Left forelimb (tissue), 1 donor: Measurements from ENCODE around the gene DLEC1.
"Not testable (repeated sequence)": the region's sequence is repeated elsewhere in the genome, so short reads cannot be mapped to it uniquely, and the experiment has no call there.

Experiments used
- DNase-seq: peaks from one replicate; pipeline ENCODE4 v3.0.0-alpha.2; 2018; ENCODE audit warnings: low spot score

The DLEC1 gene

DNA sequence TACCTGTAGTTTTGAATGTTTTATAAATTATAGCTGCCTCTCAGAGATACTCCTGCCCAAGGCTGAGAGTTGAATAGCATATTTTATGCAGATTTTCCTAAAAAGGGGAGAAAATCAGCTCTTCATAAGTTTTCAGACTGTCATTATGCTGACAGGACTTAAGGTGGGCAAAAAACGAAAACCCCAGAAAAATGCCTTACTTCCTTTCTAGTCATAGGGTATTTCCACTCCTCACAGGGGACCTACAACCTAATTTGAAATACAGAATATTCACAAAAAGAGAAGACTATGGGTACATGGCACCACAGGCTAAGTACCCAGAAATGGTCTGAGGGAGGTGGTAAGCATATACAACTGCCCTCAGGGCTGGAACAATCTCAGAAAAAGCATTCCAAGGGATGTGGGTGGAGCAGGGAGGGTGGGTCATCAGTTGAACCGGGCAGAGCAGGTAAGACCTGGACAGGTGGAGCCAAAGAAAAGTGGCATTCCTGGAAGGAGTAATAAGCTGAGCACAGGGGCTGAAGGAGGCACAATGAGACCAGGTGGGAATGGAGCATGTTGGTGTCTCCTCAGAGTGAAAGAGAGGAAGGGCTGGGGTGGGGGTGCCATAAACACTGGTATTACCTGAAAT lies 115.7 kb downstream of the DLEC1 start:
- DNase-seq = no peak

DNA sequence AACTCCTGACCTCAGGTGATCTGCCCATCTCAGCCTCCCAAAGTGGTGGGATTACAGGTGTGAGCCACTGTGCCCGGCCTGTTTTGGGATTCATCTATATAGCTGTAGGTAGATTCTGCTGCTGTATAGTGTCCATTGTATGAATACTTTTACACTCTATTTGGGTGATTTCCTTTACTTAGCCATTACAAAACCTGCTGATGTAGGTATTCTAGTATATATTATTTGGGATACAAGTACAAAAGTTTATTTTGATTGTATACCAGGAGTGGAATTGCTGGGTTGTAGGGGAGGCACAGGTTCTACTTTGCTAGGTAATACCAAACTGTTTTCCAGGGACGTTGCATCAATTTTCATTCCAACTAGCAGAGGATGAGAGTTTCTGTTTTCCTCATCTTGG lies 116.8 kb downstream of the DLEC1 start:
- no peak for DNase-seq

DNA sequence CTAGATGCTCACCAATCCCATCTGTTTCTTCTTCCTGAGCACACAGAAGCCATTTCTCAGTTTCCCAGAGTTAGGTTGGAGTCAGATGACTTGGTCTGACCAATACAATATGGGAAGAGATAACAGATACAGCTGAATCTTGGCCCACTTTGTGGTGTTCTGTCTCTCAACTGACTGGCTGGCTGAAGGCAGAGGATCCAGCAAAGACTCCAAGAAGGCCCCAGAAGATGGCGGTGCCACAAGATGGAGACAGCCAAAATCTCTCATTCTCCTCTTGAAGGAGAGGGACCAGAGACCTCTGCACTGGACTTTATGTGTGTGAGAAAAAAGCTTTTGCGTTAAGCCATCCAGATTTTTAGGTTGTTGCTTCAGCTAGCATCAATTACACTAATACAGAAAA lies 118.1 kb downstream of the DLEC1 start:
- no peak for DNase-seq

DNA sequence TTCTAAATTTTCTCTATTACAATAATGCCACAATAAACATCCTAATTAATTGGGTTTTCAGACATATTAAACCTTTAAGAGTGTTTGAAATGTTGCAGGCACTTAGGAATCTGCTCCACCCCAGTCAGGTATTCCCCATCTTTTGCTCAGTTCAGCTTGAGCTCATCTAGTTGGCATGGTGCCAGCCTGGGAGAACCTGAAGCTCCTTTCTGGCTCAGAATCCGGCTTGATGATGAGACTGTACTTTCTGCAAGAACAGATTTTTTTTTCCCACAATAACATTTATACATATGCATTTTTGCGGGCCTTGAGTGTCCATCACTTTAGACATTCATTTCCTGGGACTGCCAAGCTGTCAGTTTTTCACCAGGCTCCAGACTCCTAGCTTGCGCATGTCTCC lies 118.6 kb downstream of the DLEC1 start:
- DNase-seq = no peak

DNA sequence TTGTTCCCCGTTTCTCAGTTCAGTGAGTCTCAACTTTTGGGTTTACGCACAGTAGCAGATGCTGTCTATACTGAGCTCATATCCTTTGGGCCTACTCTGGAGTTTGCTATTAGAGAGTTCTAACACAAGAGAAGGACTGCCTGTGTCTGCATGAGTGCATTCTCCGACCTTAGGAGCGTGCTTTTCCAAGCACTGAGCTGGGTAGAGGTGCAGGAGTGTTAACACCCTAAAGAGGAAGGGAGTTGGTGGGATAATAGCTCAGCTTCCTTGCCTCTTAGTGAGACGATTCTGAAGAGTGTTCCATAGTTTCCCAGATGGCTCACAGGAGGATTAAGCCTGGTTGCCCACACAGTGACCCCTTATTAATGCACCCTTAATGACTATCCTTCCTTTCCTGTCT lies 119.5 kb downstream of the DLEC1 start:
- DNase-seq = no peak

DNA sequence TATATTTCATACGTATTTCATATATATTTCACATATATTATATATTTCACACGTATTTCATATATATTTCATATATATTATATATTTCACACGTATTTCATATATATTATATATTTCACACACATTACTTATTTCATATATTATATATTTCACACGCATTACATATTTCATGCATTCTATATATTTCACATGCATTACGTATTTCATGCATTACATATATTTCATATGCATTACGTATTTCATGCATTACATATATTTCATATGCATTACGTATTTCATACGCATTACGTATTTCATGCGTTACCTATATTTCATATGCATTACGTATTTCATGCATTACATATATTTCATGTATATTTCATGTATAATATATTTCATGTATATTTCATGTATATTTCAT lies 121.7 kb downstream of the DLEC1 start:
- DNase-seq = not testable (repeated sequence)

DNA sequence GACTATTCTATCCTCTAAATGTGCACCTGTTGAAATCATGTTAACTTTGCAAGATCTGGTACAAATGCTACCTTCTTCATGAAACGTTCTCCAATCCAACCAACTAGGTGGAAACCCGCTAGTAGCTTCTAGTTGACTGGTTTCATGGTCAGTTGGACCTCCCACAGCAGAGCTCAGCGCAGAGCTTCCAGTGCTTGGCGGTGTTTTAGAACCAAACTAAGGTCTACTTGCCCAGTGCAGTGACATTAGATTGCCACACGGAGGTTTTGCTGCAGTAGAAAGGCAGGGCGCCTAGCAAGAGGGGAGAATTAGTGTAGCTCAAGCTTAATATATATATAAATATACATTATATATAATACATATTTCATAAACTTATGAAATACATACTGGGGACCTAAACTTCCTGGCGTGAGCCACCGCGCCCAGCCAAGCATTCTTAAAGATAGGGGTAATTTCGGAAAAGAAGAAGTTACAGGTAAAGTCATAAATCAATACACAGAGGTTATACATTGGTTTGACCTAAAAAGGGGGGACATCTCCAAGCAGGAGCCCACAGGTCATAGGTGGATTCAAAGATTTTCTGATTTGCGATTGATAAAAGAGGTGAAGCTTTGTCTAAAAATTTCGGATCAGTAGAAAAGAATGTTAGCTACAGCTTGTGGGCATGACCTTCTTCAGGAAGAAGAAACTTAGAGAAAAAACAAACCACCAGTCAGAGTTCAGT lies 124.3 kb downstream of the DLEC1 start:
- DNase-seq = no peak

DNA sequence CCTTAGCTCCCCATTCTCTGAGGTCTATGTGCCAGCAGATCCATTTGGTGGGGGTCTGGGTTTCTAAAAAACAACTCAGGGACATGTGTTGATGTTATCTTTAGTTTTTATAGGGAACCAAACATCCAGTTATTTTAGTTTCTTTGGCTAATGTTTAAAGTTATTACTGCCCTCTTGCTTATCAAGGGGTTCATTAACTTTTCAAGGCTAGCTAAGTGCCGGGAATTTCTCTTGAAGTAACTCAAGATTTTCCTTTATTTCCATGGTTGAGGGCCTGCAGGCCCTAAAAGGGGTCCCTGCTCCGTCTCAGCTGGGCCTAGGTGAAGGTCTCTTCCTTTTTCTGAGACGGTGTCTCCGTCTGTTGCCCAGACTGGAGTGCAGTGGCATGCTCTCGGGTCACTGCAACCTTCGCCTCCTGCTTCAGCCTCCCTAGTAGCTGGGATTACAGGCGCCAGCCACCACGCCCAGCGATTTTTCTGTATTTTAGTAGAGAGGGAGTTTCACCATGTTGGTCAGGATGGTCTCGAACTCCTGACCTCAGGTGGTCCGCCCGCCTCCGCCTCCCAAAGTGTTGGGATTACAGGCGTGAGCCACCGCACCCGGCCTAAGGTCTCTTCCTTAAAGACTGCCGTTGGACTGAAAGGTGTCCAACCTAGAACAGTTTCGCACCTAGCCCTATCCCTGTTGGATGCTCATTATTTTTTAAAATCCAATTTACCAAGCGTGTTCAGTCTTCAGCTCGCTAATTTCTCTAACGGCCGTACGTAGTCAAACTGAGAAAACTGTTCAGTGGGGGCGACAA lies 125.0 kb downstream of the DLEC1 start:
- DNase-seq = no peak

DNA sequence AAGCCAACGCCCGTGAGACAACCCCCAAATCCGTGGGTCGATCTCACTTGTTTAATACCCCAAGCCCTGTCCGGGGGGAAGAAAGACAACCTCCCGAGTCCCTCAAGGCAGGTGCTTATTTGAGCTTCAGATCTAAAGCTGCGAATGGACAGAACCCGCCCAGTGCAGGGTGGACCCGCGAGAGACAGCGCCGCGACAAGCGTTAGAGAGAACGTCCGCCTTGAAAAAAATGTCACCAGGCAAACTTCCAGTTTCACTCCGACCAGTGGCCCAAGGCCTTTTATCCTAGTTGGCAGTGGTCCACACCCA lies 125.6 kb downstream of the DLEC1 start:
- no peak for DNase-seq

DNA sequence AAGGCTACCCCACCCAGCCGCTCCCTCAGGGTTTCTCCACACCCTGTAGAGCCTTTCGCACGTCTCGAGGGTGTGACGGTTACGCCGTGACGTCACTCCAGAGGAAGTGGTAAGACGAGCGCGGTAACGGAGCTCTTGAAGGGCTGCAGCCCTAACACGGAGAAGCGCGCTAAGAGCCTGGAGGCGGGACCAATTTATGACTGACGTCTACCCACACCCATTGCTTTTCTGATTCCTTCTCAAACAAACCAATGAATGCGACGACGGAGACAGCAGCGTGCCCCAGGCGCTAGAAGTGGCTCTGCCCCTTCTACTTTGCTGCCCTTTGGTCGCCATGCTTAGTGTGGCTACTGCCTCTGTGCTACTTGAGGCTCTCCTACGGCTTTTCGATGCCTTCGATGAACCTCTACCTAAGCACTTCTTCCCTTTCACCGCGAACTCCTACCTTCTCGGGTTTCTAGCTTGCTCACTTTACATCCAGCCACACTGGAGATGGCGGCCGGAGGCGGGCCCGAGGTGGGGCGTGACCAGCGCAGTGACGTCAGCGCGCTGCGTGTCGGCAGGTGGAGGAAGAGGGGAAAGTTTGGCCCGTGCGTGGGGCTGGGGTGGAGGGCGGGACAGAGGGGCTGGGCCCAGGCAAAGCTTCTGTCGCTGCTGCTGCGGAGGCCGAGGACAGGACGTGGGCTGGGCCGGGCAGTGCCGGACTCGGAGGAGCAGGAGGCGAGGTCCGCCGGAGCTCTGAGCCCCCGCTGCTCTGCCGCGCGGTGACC lies 126.1 kb downstream of the DLEC1 start, which contains the start of gene OXSR1:
Gene OXSR1, plus strand, starts transcription at position 586 of the 770 bp plus-strand sequence. CDS start 340 bp downstream, outside the sequence.
- DNase-seq = peak; percentile 99

DNA sequence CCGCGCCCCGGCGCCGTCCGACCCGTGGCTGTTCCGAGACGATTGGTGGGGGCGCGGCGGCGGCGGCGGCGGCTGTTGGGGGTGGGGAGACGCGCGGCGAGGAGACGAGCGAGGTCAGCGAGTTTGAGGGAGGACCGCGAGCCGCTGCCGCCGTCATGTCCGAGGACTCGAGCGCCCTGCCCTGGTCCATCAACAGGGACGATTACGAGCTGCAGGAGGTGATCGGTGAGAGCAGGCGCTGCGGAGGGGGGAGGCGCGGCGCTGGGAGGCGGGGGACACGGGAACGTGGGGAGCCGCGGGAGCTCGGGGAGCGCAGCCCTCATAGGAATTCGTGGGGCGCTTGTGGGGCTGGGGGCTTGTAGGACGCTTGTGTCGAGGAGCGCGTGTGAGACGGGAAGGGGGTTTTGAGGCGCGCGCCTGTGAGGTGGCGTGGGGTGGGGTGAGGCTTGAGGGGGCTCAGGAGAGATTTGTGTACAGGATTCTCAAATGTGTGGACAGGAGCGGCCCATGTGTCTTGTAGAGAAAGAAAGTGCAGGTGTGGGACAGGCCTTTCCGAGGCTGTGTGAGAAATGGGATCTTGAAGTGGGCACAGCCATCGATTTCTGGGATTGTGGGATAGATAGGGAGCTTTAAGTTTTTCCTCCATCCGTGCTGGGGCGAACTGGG lies 126.8 kb downstream of the DLEC1 start:
- DNase-seq = peak; percentile 72

DNA sequence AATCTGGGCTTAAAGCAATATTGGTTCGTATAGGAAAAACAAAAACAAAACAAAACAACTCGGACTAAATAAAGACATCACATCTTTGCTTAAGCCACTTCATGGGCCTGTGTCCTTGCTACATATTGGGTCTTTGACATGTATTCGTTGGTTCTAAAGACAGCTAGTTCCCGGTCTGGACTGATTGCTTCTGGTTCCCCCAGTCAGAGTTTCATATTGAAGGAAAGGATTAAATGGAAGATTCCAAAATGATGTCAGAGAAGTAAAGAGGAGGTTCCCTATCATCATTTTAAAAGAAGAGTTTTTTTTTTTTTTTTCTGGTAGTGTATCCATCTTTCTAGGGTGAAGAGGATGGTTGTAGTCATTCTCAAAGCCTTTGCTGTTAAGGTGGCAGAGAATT lies 128.6 kb downstream of the DLEC1 start:
- no peak for DNase-seq

DNA sequence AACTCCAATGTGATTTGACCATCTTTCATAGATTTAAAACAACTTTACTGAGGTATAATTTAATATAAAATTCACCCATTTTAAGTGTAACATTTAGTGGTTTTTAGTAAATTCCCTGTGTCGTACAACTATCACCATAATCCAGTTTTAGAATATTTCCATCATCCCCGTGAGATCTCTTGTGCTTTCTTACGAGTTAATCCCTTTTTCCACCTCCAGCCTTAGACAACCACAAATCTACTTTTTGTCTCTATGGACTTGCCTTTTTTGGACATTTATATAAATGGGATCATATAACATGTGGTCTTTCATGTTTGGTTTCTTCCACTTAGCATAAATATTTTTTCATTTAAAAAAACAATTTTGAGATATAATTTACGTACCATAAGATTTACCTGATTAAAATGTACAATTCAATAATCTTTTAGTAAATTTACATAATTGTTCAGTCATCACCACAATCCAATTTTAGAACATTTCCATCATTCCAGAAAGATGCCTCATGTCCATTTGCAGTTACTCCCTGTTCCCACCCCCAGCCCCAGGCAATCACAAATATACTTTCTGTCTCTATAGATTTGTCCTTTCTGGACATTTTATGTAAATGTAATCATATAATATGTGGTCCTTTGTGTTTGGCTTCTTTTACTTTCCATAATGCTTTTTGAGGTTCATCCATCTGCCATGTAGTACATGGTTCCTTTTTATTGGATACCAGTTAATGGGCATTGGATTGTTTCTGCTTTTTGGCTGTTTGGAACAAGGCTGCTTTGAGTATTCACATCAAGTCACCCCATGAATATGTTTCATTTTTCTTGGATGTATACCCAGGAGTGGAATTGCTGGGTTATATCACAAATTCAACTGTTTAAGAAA lies 129.4 kb downstream of the DLEC1 start:
- no peak for DNase-seq

DNA sequence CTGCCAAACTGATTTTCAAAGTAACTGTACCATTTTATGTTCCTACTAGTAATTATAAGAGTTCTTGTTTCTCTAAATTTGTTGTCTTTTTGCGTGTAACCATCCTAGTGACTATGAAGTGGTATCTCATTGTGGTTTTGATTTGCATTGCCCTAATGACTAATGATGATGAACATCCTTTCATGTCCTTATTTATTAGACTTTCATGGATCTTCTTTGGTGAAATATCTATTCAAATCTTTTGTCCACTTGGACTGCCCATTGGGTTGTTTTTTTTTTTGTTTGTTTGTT lies 130.0 kb downstream of the DLEC1 start:
- no peak for DNase-seq

DNA sequence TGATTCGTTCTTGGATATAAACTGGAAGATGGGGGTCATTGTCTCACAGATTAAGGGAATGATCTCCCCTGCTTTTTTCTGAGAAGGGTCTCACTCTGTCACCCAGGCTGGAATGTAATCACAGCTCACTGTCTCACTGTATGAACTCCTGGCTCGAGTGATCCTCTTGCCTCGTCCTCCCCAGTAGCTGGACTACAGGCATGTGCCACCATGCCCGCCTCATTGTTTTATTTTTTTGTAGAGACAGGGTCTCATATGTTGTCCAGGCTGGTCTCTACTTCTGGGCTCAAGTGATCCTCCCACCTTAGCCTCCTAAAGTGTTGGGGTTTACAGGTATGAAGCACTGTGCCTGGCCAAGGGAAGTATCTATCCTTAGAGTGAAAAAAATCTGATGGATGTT lies 131.7 kb downstream of the DLEC1 start:
- no peak for DNase-seq

DNA sequence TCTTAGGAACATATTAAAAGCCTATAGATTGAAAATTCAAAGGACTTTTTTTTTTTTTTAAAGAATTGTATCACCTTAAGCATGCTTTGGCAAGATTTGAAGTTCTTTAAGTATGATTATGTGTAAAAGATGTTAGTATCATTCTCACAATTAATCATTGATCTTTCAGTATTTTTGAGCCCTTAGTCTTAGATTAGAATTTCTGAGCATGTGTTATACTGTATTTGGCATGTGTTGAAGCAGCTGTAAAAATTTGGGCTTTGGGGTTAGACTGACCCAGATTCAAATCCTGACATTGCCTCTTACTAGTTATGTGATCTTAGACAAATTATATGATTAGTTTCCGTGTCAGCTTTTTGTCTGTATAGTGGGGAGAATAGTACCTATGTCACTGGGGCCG lies 132.6 kb downstream of the DLEC1 start:
- no peak for DNase-seq
